AG09319 (cell line): ENCODE data around the gene C2CD2L.

ENCODE experiments used
- DNase-seq: peaks from one replicate; pipeline ENCODE4 v3.0.0-alpha.2; 2010; ENCODE audit warnings: low read depth; ENCODE audit errors: extremely low read depth
- TF ChIP-seq, protein P1 (sequence below): IDR thresholded peaks from 2 replicates; pipeline ENCODE4 v1.5.1; 2011; ENCODE audit warnings: low read depth, mild to moderate bottlenecking, inconsistent platforms, low read length, moderate library complexity

C2CD2L gene

GRCh38 chr11:119149786-119150275, 42.7 kb downstream of the C2CD2L start:
- TF ChIP-seq, protein P1, sequence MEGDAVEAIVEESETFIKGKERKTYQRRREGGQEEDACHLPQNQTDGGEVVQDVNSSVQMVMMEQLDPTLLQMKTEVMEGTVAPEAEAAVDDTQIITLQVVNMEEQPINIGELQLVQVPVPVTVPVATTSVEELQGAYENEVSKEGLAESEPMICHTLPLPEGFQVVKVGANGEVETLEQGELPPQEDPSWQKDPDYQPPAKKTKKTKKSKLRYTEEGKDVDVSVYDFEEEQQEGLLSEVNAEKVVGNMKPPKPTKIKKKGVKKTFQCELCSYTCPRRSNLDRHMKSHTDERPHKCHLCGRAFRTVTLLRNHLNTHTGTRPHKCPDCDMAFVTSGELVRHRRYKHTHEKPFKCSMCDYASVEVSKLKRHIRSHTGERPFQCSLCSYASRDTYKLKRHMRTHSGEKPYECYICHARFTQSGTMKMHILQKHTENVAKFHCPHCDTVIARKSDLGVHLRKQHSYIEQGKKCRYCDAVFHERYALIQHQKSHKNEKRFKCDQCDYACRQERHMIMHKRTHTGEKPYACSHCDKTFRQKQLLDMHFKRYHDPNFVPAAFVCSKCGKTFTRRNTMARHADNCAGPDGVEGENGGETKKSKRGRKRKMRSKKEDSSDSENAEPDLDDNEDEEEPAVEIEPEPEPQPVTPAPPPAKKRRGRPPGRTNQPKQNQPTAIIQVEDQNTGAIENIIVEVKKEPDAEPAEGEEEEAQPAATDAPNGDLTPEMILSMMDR: no peak
- DNase-seq: no peak

DNA sequence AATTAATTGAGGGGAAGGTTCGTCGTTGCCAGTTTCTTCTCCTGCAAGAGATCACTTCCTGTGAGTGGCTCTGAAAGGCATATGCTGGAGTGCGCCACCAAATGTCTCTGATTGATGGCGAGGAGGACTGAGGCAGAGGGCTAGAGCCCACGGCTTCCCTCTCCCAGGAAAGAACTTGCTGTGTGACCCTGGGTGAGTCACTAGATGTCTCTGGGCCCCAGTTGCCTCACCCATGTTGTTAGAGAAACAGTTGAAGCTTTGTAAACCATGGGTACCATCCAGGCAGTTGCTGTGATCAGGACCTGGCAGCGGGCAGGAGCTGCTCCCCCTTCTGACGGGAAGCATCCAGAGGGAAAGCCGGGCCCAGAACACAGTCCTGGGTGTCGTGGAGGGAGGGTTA, 44.9 kb downstream of the C2CD2L start:
- no peak for DNase-seq
- TF ChIP-seq, protein P1: no peak

GRCh38 chr11:119152604-119153003, 45.5 kb downstream of the C2CD2L start:
- TF ChIP-seq, protein P1: no peak
- no peak for DNase-seq

DNA sequence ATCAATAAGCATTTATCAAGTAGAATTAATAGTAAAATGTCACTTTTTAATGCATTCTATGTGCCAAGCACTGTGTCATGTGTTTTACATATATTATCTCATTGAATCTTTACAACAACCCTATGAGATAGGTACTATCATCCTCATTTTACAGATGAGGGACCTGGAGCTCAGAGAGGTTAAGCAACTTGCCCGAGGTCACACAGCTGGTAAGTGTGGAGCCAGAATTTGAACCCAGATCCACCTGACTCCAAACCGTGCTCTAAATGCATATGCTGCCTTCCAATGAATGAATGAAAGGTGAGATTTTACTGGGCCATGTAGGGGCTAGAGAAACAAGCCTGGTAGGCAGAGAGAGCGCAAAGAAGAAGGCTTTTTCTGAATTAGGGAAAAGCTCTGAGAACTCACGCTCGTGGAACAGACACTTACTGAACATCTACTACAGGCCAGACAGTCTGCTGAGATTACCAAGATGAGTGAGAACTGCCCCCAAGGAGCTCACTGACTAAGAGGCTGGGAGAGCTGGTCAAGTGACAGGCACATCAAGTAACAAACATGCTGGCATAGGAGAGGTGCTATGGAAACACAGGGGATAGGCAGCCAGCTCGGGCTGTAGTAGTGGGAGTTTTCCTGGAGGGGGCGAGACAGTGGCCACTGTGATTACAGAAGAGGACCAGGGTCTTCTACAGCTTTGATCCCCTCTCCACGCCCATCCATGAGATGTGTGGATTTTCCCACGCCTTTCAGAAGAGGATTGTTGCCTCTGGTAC, 46.1 kb downstream of the C2CD2L start:
- no peak for DNase-seq
- TF ChIP-seq, protein P1: no peak

DNA sequence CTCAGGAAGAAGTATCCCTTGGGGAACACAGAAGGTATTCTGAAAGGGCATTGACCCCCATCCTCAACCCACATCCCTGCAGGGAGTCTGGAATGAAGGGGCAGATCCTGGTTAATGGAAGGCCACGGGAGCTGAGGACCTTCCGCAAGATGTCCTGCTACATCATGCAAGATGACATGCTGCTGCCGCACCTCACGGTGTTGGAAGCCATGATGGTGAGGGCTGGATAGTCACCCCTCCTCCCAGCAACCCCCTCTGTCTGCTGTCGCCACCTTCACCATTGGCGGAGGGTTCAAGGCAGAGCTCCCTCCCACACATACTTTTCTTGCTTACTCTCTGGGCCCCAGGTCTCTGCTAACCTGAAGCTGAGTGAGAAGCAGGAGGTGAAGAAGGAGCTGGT, 47.0 kb downstream of the C2CD2L start:
- no peak for DNase-seq
- TF ChIP-seq, protein P1: no peak

DNA sequence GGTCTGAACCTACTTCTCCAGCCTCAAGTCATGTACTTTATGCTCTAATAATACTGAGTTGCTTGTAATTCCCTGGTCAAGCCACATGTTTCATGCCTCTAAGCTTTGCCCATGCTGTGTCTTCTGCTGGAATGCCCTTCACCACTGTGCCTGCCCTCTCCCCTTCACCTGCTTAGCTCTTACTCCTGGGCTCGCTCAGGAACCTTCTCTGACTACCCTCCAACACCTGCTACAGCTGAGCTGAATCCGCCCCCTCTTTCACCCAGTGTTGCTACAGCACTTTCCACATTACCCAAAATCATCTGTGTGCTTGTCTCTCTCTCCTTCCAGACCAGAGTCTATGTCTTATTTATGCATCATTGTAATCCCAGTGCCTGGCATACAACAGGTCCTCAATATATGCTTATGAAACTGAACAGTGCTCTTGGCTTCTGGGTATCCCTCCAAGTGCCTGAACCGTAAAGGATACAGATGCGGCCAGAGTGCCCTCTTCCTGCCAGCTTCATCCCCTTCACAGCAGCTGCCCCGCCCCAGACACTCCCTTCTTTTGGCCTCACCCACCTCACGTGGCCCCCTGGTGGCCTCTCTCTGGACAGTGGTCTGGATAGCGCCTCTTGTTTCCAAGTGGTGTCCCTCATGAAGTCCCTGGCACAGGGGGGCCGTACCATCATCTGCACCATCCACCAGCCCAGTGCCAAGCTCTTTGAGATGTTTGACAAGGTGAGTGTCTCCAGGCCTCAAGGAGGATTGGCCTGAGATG, 48.8 kb downstream of the C2CD2L start:
- TF ChIP-seq, protein P1: peak; percentile 13
- DNase-seq: no peak

DNA sequence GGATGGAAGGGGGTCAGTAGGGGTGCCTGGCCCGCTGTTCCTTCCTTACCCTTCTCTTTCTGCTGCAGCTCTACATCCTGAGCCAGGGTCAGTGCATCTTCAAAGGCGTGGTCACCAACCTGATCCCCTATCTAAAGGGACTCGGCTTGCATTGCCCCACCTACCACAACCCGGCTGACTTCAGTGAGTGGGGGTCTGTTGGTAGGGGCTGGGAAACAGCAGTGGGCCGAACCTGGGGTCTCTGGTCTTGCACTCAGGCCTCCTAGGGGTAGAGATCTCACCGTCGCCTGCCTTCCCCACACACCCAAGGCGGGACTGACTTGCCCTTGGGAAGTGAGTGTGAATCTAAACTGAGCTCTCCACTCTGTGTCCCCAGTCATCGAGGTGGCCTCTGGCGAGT, 49.4 kb downstream of the C2CD2L start:
- no peak for DNase-seq
- TF ChIP-seq, protein P1: no peak
